Right ventricle myocardium superior (tissue), 1 donor: ENCODE results near the gene CRYBG1. TPM values are rescaled to one million over a fixed set of nuclear protein-coding genes. Genes with fewer than 3 reads are reported as not detected.

ENCODE experiments used
- ATAC-seq: fragments of 200-7000 bp; cut with Tn5 transposase; one replicate; pipeline ENCODE4 v1.9.1; 2020; ENCODE audit warnings: mild to moderate bottlenecking; ENCODE audit not compliant: poor library complexity
- DNase-seq: peaks from one replicate; pipeline ENCODE4 v3.0.0-alpha.2; 2020
- intact Hi-C: fragments of 100-400 bp; cut with DNase I; formaldehyde crosslinking; loops from one replicate; pipeline ENCODE4 v1.11.2; 2022
- total RNA-seq: library from RNA; stranded (reverse); fragmentation: NEBNext Ultra II Directional; extraction: Animal tissue kit (Norgen Biotek cat#: 25700); gene quantifications from one replicate; pipeline ENCODE4 v1.2.1, GENCODE V29; 2021
- donor health status: DM: no; HTN: yes; CAD: no; lungs with severe emphysema.

The CRYBG1 gene
- total RNA-seq, 1 donor from 2014 or later: 1.6 TPM

- DNase-seq: no peak
- intact Hi-C loops: no loop called here
- ATAC-seq: no peak
Measured at GRCh38 chr6:106474466-106474865, 113.9 kb downstream of the CRYBG1 start.

GRCh38 chr6:106475284-106475683 is 114.8 kb downstream of the CRYBG1 start:
- DNase-seq: no peak
- intact Hi-C loops: no loop called here
- ATAC-seq: no peak

- intact Hi-C loops: no loop called here
- ATAC-seq (no peak), DNase-seq (no peak)
Measured at GRCh38 chr6:106476331-106477105, 116.0 kb downstream of the CRYBG1 start.

- intact Hi-C loops: no loop called here
- ATAC-seq (no peak), DNase-seq (no peak)
Measured at GRCh38 chr6:106477146-106477545, 116.6 kb downstream of the CRYBG1 start.

GRCh38 chr6:106477790-106478189 is 117.3 kb downstream of the CRYBG1 start:
- intact Hi-C loops: no loop called here
- DNase-seq (peak; percentile 47), ATAC-seq (no peak)

GRCh38 chr6:106486236-106486635 is 125.7 kb downstream of the CRYBG1 start:
- DNase-seq: no peak
- no peak for ATAC-seq
- intact Hi-C loops: no loop called here

GRCh38 chr6:106488494-106489370 is 128.2 kb downstream of the CRYBG1 start:
- DNase-seq: no peak
- no peak for ATAC-seq
- intact Hi-C loops: no loop called here

- intact Hi-C loops: no loop called here
- ATAC-seq (no peak), DNase-seq (no peak)
Measured at GRCh38 chr6:106490030-106490429, 129.5 kb downstream of the CRYBG1 start.

- ATAC-seq (no peak), DNase-seq (no peak)
- intact Hi-C loops: no loop called here
Measured at GRCh38 chr6:106490436-106490835, 129.9 kb downstream of the CRYBG1 start.

- intact Hi-C loops: no loop called here
- no peak for ATAC-seq
- DNase-seq: no peak
Measured at GRCh38 chr6:106490974-106491373, 130.5 kb downstream of the CRYBG1 start.

GRCh38 chr6:106495014-106495413 is 134.5 kb downstream of the CRYBG1 start:
- DNase-seq: no peak
- ATAC-seq: no peak
- intact Hi-C loops: no loop called here

GRCh38 chr6:106496823-106497222 is 136.3 kb downstream of the CRYBG1 start:
- DNase-seq: no peak
- ATAC-seq: peak; percentile 38
- intact Hi-C loops: no loop called here

GRCh38 chr6:106501960-106502371 is 141.4 kb downstream of the CRYBG1 start:
- ATAC-seq (no peak), DNase-seq (peak; percentile 43)
- intact Hi-C loops: no loop called here

- ATAC-seq (no peak), DNase-seq (no peak)
- intact Hi-C loops: no loop called here
Measured at GRCh38 chr6:106502559-106502958, 142.0 kb downstream of the CRYBG1 start.

- DNase-seq: no peak
- ATAC-seq: no peak
- intact Hi-C loops: no loop called here
Measured at GRCh38 chr6:106508277-106508676, 147.8 kb downstream of the CRYBG1 start.

- intact Hi-C loops: no loop called here
- ATAC-seq: no peak
- DNase-seq: no peak
Measured at GRCh38 chr6:106508834-106509233, 148.3 kb downstream of the CRYBG1 start.

- DNase-seq (no peak), ATAC-seq (no peak)
- intact Hi-C loops: no loop called here
Measured at GRCh38 chr6:106509420-106510089, 149.0 kb downstream of the CRYBG1 start.

- intact Hi-C loops: no loop called here
- ATAC-seq (no peak), DNase-seq (peak; percentile 74)
Measured at GRCh38 chr6:106510090-106510970, 149.8 kb downstream of the CRYBG1 start.
